Spleen (tissue), 11 donors: ENCODE data around the gene LSMEM2. TPM values are rescaled to one million over a fixed set of nuclear protein-coding genes. Genes with fewer than 3 reads are reported as not detected.

ENCODE experiments used
- DNase-seq: peaks from one replicate; pipeline ENCODE4 v3.0.0-alpha.2; 2020
- H3K27ac ChIP-seq, 8 donors: fragments of 200-600 bp; sonication (generic) in 7 of 8; 1 replicate in 4 of 8; 2 replicates in 4 of 8; pipeline versions ENCODE4 v1.5.0 to v1.8.0; 2016 to 2021; ENCODE audit warnings: inconsistent platforms in 4 of 8, mild to moderate bottlenecking in 4 of 8, moderate library complexity in 1 of 8
- H3K27me3 ChIP-seq, 7 donors: fragments of 200-600 bp; sonication (generic) in 6 of 7; replicated peaks in 1 of 7; 1 replicate in 4 of 7; 2 replicates in 3 of 7; pipeline versions ENCODE4 v1.5.0 to v1.8.0; 2016 to 2021; ENCODE audit warnings: inconsistent platforms in 3 of 7, mild to moderate bottlenecking in 1 of 7
- H3K36me3 ChIP-seq, 6 donors: fragments of 200-600 bp; sonication (generic) in 5 of 6; 1 replicate in 4 of 6; 2 replicates in 2 of 6; pipeline versions ENCODE4 v1.5.0 to v1.8.0; 2016 to 2021; ENCODE audit warnings: inconsistent platforms in 2 of 6
- H3K4me1 ChIP-seq, 6 donors: fragments of 200-600 bp; sonication (generic) in 5 of 6; 1 replicate in 3 of 6; 2 replicates in 3 of 6; pipeline versions ENCODE4 v1.5.0 to v1.8.0; 2016 to 2021; ENCODE audit warnings: inconsistent platforms in 3 of 6
- H3K4me3 ChIP-seq, 8 donors: fragments of 200-600 bp; sonication (generic) in 7 of 8; 1 replicate in 4 of 8; 2 replicates in 4 of 8; pipeline versions ENCODE4 v1.5.0 to v1.8.0; 2016 to 2021; ENCODE audit warnings: inconsistent platforms in 4 of 8, mild to moderate bottlenecking in 4 of 8, moderate library complexity in 2 of 8
- H3K9me3 ChIP-seq, 8 donors: fragments of 200-600 bp; sonication (generic) in 7 of 8; 1 replicate in 4 of 8; 2 replicates in 4 of 8; pipeline versions ENCODE4 v1.5.0 to v1.8.0; 2016 to 2021; ENCODE audit warnings: inconsistent platforms in 4 of 8
- POLR2A ChIP-seq, 3 donors: fragments of 450-650 bp; IDR thresholded peaks; one replicate each; pipeline ENCODE4 v1.5.1; 2017; ENCODE audit warnings: antibody characterized with exemption in 3 of 3, mild to moderate bottlenecking in 1 of 3
- POLR2AphosphoS5 ChIP-seq, 3 donors: sonication (generic); formaldehyde crosslinking; IDR thresholded peaks; one replicate each; pipeline ENCODE4 v1.5.1; 2017; ENCODE audit warnings: antibody characterized with exemption in 3 of 3
- WGBS, 5 donors: extraction: QIAGEN DNeasy Blood & Tissue Kit in 3 of 5; methylation state at CpG; one replicate each; pipeline versions ENCODE4 v1.1.5 to v1.1.7; 2013 to 2018; 5-methylcytosine and 5-hydroxymethylcytosine counted together
- intact Hi-C: fragments of 100-400 bp; cut with DNase I; formaldehyde crosslinking; loops from one replicate; pipeline ENCODE4 v1.15.0; 2023; ENCODE audit warnings: low total_unique reads
- polyA plus RNA-seq, 3 donors: library from polyadenylated mRNA; stranded (reverse); fragments of 200-250 nt; gene quantifications; one replicate each; pipeline ENCODE4 v1.2.1, GENCODE V29; 2013
- total RNA-seq, 7 donors: library from RNA; depleted of rRNA in 3 of 7; stranded (reverse); fragments of >200 nt in 3 of 7; fragmentation: NEBNext Ultra II Directional in 4 of 7; extraction: Animal tissue kit (Norgen Biotek cat#: 25700) in 4 of 7; gene quantifications; one replicate each; pipeline versions ENCODE4 v1.1.0 to v1.2.1, GENCODE V29; 2016 to 2021
- TF ChIP-seq, protein P1 (sequence below), 11 experiments: fragments of 200-600 bp in 7 of 11; fragments of 450-650 bp in 4 of 11; sonication (generic) in 4 of 11; IDR thresholded peaks in 8 of 11; conservative IDR thresholded peaks in 3 of 11; 1 replicate in 7 of 11; 2 replicates in 4 of 11; pipeline versions ENCODE4 v1.4.0 to v1.8.0; 2016 to 2021; ENCODE audit warnings: antibody characterized with exemption in 11 of 11, inconsistent platforms in 4 of 11, mild to moderate bottlenecking in 1 of 11
- donor health status: healthy with polysubstance abuse.
- donor health status: DM: no; HTN: no; CAD: no; lungs with moderate emphysema.
- donor health status: DM: no; HTN: no; CAD: no.
- donor health status: Bipolar disorder and iron deficiency.
- donor health status: healthy.
- donor health status: DM: no; HTN: no; CAD: no.
- donor health status: DM: yes; HTN: yes; CAD: no.

The LSMEM2 gene
- total and polyA plus RNA-seq, 10 donors: 0.06 to 0.46 (median 0.24) TPM; not detected in 6

DNA sequence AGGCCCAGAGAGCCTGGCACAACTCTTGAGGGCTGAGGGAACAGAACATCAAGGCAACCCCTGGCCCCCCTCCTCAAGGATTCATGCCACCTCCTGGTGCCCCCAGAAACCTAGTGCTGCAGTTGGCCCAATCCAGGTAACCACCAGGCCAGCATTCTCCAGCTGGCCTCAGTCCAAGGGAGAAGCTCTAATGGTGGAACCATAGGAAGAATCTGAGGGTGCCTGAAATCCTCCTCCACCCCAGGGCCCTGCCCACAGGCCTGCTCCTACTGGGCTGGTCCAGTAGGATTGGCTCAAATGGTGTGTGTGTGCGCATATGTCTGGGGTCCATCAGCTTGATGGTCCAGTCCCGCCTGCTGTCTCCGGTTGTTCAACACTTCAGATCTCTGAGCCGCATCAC is 35.9 kb downstream of the LSMEM2 start:
- H3K27me3 ChIP-seq: no peaks in the 10 kb centered on the region
- DNase-seq: no peak
- WGBS, 5 donors: 91 to 96% (median 91%) methylated on average over 4 of the region's 4 CpGs
- no peaks in the 10 kb centered on the region for H3K9me3 ChIP-seq
- intact Hi-C loops: no loop called here
- peaks cover 6 to 73% (median 49%) of the 10 kb centered on the region in 6 donors for H3K4me1 ChIP-seq
- H3K27ac ChIP-seq: peak overlapping the region in 5 of 8 donors; percentile 13 to 93 (median 50)
- peak overlapping the region in 1 of 8 donors; percentile 11 for H3K4me3 ChIP-seq
- peaks cover 2 to 53% (median 24%) of the 10 kb centered on the region in 6 donors for H3K36me3 ChIP-seq
- peak in 2 of 3 donors; percentile 48 to 67 for TF ChIP-seq POLR2AphosphoS5 (IDR thresholded peaks at IDR 0.05)
- TF ChIP-seq POLR2A (IDR thresholded peaks at IDR 0.05): no peak
- TF ChIP-seq, protein P1, sequence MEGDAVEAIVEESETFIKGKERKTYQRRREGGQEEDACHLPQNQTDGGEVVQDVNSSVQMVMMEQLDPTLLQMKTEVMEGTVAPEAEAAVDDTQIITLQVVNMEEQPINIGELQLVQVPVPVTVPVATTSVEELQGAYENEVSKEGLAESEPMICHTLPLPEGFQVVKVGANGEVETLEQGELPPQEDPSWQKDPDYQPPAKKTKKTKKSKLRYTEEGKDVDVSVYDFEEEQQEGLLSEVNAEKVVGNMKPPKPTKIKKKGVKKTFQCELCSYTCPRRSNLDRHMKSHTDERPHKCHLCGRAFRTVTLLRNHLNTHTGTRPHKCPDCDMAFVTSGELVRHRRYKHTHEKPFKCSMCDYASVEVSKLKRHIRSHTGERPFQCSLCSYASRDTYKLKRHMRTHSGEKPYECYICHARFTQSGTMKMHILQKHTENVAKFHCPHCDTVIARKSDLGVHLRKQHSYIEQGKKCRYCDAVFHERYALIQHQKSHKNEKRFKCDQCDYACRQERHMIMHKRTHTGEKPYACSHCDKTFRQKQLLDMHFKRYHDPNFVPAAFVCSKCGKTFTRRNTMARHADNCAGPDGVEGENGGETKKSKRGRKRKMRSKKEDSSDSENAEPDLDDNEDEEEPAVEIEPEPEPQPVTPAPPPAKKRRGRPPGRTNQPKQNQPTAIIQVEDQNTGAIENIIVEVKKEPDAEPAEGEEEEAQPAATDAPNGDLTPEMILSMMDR (IDR thresholded peaks at IDR 0.05 in 8 of 11, conservative IDR thresholded peaks at IDR 0.05 in 3 of 11): no peak

DNA sequence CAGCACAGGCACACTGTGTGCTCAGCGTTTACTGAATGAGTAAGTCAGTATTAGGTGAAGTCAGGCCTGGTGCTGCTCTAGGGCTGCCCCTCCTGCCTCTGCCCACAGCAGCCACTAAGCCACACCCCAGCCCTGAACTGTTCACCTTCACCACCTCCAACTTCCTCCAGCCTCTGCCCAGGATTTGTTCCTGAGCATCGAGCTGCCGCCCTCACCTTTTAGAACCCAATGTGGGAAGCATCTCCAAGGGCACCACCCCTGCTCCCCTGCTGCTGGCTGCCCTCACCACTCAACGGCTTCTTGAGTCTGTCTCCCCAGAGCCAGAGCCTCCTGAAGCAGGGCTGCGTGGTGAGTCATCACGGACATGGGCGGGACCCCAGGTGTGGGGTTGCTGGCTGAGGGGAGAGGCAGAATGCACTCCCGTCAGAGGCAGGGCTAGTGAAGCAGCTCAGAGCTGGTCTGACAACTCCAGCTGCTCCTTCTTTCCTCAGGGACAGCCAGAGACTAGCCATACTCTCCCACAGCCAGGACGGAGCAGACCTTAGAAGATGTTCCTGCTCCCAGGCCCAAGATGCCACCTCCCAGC is 37.9 kb downstream of the LSMEM2 start:
- WGBS, 5 donors: 58 to 66% (median 61%) methylated on average over 6 to 9 of the region's 9 CpGs
- DNase-seq: peak; percentile 85
- peaks cover 6 to 79% (median 57%) of the 10 kb centered on the region in 6 donors for H3K4me1 ChIP-seq
- H3K27me3 ChIP-seq: no peaks in the 10 kb centered on the region
- TF ChIP-seq POLR2AphosphoS5 (IDR thresholded peaks at IDR 0.05) (peak; percentile 36 to 80 (median 76)), POLR2A (IDR thresholded peaks at IDR 0.05) (no peak)
- TF ChIP-seq, protein P1 (IDR thresholded peaks at IDR 0.05 in 8 of 11, conservative IDR thresholded peaks at IDR 0.05 in 3 of 11): no peak
- no peaks in the 10 kb centered on the region for H3K9me3 ChIP-seq
- intact Hi-C loops: no loop called here
- peaks cover 2 to 65% (median 25%) of the 10 kb centered on the region in 6 donors for H3K36me3 ChIP-seq
- H3K27ac ChIP-seq: peak overlapping the region in 6 of 8 donors; percentile 32 to 96 (median 94)
- peak overlapping the region in 7 of 8 donors; percentile 83 to 97 (median 91) for H3K4me3 ChIP-seq

DNA sequence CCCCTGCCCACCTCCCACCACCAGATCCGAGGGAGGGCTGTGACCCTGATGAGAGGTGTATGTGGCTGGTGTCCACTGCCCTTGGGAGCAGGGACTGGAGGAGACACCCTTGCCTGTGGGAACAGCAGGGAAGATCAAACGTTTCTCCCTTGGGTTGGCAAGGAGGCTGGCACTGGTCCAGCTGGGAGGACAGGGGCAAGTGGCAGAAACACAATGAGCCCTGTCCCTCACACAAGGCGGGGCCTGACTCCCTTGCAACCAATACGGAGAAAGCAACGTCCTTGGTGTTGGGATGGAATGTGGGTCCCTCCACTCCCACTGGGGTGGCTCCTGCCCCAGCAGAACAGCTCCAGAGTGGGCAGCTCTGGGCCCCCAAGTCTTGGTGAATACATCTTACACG is 38.4 kb downstream of the LSMEM2 start:
- DNase-seq: no peak
- H3K36me3 ChIP-seq: peaks cover 2 to 65% (median 25%) of the 10 kb centered on the region in 6 donors
- peak overlapping the region in 6 of 8 donors; percentile 32 to 96 (median 94) for H3K27ac ChIP-seq
- H3K9me3 ChIP-seq: no peaks in the 10 kb centered on the region
- TF ChIP-seq POLR2AphosphoS5 (IDR thresholded peaks at IDR 0.05) (peak in 2 of 3 donors; percentile 15 to 23), POLR2A (IDR thresholded peaks at IDR 0.05) (no peak)
- intact Hi-C loops: no loop called here
- 51 to 67% (median 63%) methylated on average over 6 of the region's 6 CpGs for WGBS, 5 donors
- peaks cover 11 to 85% (median 62%) of the 10 kb centered on the region in 6 donors for H3K4me1 ChIP-seq
- peak overlapping the region in 7 of 8 donors; percentile 83 to 97 (median 91) for H3K4me3 ChIP-seq
- no peaks in the 10 kb centered on the region for H3K27me3 ChIP-seq

DNA sequence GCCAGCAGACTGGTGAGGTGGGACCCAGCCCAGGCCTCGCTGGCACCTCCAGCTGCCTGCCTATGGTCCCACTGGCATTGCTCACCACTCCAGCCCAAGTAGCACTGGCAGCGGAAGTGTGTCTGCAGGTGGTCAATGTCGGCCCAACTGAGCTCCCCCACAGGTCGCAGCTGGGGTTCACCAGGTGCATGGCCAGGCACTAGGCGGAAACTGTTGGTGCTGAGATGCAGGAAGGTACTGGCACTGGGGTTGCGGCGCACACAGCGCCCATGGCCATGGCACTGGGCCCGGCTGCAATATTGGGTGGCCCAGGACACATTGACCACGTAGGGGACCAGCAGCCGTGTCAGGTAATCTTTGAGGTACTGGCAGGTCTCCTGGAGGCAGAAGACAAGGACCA is 39.3 kb downstream of the LSMEM2 start:
- no peaks in the 10 kb centered on the region for H3K9me3 ChIP-seq
- H3K27ac ChIP-seq: peak overlapping the region in 7 of 8 donors; percentile 35 to 96 (median 93)
- peak overlapping the region; percentile 72 to 97 (median 90) for H3K4me3 ChIP-seq
- peaks cover 14 to 93% (median 69%) of the 10 kb centered on the region in 6 donors for H3K4me1 ChIP-seq
- no peaks in the 10 kb centered on the region for H3K27me3 ChIP-seq
- intact Hi-C loops: no loop called here
- H3K36me3 ChIP-seq: peaks cover 2 to 65% (median 25%) of the 10 kb centered on the region in 6 donors
- peak; percentile 22 to 80 (median 69) for TF ChIP-seq POLR2AphosphoS5 (IDR thresholded peaks at IDR 0.05)
- TF ChIP-seq, protein P1 (IDR thresholded peaks at IDR 0.05 in 8 of 11, conservative IDR thresholded peaks at IDR 0.05 in 3 of 11): no peak
- WGBS, 5 donors: 33 to 76% (median 70%) methylated on average over 5 to 11 of the region's 11 CpGs
- DNase-seq: no peak
